CD4-positive, alpha-beta T cell treated with Interleukin-17A for 1 hour (primary cell): ENCODE measurements around the gene CBLC.
A peak's percentile ranks its signal among the peaks of the same experiment; 100 is the strongest.
"Not testable (repeated sequence)": the region's sequence is repeated elsewhere in the genome, so short reads cannot be mapped to it uniquely, and the experiment has no call there.

Experiments
- DNase-seq: peaks from one replicate; pipeline ENCODE4 v3.0.0-alpha.2; 2020

The CBLC gene

GRCh38 chr19:44822177-44822576, 44.5 kb downstream of the CBLC start:
- DNase-seq = no peak

DNA sequence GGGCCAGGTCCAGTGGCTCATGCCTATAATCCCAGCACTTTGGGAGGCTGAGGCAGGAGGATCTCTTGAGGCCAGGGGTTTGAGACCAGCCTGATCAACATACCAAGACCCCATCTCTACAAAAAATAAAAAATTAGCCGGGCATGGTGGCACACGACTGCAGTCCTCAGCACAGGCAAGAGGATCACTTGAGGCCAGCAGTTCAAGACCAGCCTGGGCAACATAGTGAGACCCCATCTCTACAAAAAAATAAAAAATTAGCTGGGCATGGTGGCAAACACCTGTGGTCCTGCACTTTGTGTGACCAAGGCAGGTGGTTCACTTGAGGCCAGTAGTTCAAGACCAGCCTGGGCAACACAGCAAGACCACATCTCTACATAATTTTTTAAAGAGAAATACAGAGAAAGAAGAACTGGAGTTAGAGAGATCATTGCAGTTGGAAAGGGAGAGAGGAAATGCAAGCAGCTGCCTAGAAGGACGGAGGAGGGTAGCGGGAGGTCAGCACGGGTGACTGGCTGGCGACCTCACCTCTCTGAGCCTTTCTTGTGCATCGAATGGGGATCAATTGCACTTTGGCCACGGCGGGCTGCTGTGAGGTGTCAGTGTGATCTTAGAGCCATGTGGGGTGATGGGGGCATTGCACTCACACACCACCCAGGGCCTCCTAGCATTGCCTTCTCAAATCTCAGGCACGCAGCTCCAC, 45.1 kb downstream of the CBLC start:
- no peak for DNase-seq

GRCh38 chr19:44823373-44823698, 45.6 kb downstream of the CBLC start:
- no peak for DNase-seq

DNA sequence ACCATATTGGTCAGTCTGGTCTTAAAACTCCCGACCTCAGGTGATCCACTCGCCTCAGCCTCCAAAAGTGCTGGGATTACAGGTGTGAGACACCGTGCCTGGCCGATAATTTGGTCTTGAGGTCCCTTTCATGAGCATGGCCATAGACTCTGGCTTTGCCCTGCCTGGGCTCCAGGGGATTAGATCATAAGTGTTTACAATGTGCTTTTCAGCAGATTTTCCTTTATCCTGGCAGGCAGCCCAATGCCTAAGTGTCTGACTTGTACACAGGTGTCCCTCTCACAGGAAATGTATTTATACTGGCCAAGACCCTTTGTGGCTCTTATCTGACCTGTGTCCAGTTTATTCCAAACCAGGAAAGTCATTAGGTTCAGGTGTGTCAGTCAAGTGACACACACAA, 47.1 kb downstream of the CBLC start:
- DNase-seq = no peak

DNA sequence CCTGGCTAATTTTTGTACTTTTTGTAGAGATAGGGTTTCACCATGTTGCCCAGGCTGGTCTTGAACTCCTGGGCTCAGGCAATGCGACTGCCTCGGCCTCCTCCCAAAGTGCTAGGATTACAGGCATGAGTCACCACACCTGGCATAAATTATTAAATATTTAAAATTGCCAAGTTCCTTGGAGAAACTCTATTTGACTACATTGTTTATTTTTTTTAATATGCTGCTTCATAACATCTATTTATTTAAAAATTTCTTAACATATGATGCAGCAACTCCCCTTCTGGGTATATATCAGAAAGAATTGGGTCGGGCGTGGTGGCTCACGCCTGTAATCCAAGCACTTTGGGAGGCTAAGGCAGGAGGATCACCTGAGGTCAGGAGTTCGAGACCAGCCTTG, 55.2 kb downstream of the CBLC start:
- not testable (repeated sequence) for DNase-seq

DNA sequence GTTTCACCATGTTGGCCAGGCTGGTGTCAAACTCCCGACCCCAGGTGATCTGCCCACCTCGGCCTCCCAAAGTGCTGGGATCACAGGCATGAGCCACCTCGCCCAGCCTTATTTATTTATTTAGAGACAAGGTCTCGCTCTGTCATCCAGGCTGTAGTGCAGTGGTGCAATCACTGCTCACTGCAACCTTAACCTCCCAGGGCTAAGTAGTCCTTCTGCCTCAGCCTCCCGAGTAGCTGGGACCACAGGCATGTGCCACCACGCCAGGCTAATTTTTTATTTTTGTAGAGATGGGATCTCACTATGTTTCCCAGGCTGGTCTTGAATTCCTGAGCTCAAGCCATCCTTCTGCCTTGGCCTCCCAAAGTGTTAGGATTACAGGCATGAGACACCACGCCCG, 56.7 kb downstream of the CBLC start:
- DNase-seq = not testable (repeated sequence)

GRCh38 chr19:44839276-44839675, 61.6 kb downstream of the CBLC start:
- no peak for DNase-seq

- DNase-seq = no peak
Measured at GRCh38 chr19:44840811-44841210, 63.1 kb downstream of the CBLC start.

DNA sequence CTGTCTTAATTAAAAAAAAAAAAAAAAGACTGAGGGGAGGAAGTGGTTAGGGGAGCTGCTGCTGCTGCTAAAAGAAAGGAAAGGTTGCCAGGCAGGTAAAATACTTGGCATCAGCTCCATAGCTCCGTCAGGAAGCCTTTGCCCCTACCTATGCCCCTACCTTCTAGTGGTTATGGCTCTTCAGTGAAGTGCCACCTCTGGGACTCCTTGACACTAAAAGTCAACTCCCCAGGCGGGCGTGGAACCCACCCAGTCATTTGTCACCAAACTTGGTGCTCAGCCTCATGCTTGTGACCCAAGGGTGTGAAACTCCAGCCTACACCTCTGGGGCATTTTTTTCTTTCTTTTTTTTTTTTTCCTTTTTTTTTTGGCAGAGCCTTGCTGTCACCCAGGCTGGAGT, 63.5 kb downstream of the CBLC start:
- no peak for DNase-seq

GRCh38 chr19:44845286-44845611, 67.6 kb downstream of the CBLC start:
- no peak for DNase-seq

DNA sequence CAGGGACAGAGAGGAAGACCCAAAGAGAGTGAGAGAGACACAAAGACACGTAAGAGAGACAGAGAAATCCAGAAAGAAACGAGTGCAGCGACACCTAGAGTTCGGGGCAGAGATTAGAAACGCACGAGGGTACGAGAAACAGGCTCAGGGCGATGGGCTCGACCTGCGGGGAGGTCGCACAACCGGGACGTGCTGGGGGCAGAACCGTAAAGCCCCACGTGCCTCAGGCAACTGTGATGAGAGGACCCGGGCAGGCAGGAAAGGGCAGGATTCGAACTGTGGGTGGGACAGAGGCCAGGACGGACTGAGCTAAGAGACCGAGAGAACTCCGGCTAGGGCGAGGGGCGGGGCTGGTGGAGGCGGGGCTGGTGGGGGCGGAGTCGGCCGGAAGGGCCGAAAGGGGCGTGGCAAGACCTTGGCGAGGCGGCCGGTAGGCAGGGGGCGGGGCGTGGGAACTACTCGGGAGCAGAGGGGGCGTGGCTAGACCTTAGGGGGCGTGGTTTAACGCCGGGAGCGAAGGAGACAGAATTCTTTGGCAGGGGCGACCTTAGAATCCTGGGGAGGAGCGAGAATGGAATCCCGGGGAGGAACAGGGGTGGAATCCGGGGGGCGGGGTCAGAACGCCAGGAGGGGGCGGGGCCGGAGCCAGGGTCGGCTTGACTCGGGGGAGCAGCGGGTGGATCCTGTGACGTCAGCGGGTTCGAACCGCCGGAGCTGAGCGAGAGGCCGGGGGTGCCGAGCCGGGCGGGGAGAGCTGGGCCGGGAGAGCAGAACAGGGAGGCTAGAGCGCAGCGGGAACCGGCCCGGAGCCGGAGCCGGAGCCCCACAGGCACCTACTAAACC, 68.1 kb downstream of the CBLC start, which contains the start of gene NECTIN2:
Gene NECTIN2 (plus strand): TSS at position 686 of the 843 bp plus-strand sequence. CDS start 229 bp downstream, outside the sequence.
- peak; percentile 78 for DNase-seq

GRCh38 chr19:44846455-44847143, 68.9 kb downstream of the CBLC start:
- no peak for DNase-seq

DNA sequence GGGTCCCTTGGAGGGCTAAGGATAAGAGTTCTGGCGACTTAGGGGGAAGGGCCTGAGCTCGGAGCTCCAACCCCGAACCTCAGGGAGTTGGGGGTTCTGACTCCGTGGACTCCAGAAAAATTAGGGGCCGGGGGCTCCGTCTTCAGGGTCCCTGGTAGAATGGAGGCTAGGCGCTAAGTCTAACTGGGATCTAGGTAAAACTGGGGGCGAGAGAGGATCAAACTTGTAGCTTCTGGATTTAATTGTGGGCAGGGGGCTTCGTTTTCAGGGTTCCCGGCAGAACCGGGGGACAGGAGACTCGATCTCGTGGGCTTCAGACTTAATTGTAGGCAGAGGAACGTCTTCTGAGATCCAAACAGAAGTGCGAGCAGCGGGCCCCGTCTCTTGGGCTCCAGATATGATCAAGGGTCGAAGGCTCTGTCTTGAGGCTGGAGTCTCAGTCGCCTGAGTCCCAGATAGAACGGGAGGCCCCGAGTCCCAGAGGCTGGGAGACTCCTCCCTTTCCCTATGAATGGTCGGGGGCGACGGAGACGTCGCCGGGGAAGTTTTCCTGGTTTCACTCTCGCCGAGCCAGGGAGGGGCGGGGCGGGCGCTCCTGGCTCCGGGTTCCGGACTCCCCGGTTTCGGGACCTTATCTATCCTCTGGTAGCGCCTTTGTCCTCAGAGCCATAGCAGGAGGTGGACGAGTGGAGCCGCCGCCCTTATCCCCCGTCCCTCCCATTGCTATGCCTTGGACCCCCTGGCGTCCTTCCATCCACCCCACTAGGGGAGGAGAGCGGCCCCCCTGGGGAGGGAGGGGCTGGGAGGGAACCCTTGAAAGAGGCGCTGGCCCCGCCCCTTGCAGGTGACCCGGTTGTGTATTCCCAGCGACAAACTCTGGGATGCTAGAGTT, 69.7 kb downstream of the CBLC start:
- DNase-seq = no peak

DNA sequence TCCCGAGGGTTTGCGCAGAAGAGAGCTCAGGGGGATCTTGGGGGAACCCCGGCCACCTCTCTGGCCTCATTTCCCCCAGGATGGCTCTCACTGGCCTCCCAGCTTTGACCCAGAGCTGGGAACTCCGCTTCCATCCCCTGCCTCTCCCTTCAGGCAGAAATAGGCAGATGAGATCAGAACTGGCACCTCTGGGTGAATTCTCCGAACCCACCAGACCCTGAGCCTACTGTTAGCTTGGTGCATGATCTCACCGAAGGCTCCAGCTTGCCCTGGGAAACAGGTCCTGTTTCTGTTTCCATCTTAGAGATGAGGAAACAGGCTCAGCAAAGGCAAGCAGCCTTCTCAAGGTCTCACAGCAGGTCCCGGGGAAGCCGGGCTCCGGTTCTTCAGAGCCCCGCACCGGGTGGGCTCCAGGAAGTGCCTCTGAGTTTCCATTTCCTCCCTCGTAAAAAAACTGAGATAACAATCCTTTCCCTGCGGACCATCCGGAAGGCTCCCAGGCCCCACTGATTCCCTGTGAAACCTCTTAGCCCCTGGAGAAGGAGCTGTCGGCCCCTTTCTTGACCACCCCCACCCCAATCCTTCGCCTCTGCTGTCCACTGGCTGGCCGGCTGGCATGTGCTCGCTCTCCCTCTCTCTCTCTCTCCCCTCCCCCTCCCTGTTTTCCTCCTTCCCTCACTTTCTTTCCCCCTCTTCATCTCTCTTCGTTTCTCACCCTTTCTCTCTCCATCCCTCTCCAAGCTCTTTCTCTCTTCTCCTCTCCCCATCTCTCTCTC, 70.5 kb downstream of the CBLC start:
- DNase-seq = no peak

DNA sequence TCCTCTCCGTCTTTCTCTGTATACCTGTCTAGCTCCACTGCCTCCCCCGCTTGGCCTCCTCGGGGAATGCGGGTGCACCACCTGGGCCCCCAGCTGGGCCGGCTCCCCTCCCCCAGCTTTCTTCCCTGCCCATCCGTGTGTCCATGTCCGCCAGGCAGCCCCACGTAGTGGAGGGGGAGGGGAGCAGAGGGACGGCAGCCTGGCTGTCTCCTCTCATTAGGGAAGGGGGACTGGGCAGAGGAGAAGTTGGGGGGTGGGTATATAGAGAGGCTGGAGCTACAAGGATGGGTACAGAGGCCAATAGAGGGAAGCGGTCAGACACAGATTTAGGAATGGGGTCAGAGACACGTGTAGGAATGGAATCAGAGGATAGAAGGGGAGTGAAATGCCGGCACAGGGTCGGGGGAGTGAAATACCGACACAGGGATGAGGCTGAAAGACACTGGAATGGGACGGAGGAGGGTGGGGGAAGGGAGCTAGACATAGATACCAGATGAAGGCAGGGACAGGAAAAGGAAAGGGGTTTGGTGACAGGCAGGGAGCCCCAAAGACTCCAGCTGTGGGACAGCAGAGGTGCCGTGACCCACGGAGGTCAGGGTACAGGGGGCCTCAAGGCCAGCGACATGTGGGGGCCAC, 71.2 kb downstream of the CBLC start:
- no peak for DNase-seq
